GM18508 (cell line): ENCODE results near the gene KIF6.
A peak's percentile ranks its signal among the peaks of the same experiment; 100 is the strongest.

Source experiments
- ATAC-seq: cut with Tn5 transposase; IDR thresholded peaks from one replicate; pipeline ENCODE4 v1.9.1; 2021; ENCODE audit warnings: moderate number of reproducible peaks; ENCODE audit not compliant: insufficient read depth, unreplicated experiment

KIF6 gene

DNA sequence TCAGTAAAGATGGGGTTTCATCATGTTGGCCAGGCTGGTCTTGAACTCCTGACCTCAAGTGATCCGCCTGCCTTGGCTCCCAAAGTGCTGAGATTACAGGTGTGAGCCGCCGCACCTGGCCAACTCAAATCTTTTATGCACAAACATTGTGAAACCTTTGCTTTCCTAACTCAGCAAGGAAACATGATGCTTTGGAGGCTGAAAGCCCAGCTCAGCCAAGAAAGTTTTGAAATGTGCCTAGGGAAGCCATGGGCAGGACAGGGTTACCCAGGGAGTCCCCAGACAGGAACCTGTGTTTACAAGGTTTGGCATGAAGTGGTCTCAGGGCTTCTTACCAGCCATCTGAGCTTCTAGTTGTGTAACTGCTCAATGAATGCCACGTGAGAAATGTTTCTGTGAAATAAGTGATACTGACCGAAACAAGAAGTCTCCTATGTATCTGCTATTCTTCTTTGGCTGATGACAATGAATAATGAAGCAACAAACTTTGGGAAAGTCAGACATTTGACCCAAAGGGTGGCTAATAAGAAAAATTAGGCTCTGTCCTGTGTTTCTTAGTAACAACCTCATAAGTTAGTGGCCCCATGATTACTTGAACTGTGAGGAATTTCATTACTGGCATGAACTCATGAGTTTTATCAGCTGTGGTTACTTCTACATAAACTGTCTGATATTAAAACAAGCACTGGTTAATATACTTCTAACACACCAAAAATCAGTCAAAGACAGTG is 163.5 kb downstream of the KIF6 start:
- ATAC-seq, result no peak

DNA sequence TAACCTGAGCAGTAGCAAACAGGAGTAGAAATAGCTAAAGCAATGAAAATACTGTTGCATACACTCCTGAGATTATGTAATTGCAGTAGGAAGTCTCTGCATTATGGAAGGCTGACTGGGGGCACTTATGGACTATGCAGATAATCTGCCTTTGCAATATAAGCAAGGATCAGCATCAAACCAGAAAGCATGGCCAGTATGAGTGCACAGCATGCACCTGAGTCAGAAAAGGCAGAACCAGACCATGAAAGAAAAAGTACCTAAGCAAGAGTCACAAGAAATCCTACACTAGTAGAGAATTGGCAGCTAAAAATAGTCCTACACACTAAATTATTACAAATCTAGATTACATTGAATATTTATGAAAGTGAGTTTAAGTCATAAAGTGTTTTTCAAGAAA is 164.3 kb downstream of the KIF6 start:
- ATAC-seq, result no peak

DNA sequence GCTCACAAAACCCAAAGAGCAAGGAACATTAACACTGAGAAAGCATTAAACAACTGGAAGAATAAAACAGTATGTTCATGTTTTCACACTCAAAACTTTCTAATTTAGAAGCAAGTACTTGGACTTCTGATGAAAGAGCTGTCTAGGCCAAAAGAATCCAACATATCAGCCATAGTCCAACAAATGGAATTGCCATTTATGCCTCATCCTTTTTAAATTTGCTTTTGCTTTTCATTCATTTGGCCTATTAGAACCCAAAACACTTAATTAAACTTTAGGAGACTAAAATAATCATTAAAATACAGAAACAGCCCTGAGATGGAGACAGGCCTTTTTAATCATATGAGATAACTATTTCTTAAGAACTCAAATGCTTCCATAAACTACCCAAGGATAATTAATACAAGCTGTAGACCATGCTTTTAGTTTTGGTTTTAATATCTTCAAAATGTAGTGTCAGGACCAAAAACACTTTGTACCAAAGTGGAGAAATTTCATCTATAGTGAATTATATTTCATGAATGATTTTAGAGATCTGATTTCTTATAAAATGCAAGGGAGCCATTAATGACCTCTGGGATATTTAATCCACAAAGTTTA is 166.5 kb downstream of the KIF6 start:
- ATAC-seq, result no peak

DNA sequence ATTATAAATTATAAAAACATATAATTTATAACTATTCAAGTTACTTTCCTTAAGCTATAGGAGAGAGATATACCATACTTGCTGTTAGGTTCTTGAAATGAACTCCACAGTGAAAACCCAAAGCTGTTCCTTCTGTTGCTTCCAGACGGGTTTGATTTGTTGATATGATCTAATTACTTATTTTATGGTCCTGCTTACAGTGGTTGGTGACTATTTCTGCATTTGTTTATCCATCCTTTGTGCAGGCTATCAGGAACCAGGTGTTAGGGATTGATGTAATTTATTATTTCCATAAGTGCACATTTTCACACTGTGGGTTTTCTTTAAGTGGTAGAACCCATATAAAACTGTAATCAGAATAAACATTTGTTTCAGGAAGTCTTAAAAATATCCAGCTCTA is 167.1 kb downstream of the KIF6 start:
- no peak for ATAC-seq

DNA sequence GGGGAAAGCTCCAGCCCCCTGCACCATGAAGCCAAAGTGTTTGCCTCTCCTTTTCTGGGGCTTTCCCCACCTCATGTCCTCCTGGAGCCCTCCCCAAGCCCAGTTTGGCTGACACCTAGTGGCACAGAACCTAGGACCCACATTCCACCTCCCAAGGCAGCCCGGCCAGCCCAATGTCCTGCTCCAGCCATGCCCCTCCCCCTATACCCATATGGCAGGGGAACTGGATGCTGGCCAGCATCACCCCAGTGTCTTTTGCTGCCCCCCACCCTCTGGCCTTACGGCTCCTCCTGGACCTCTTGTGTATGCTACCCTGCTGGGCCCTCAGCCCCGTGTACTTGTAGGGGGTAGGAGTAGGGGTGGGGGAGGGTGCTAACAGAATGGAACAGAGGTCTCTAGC is 170.1 kb downstream of the KIF6 start:
- ATAC-seq, result no peak

DNA sequence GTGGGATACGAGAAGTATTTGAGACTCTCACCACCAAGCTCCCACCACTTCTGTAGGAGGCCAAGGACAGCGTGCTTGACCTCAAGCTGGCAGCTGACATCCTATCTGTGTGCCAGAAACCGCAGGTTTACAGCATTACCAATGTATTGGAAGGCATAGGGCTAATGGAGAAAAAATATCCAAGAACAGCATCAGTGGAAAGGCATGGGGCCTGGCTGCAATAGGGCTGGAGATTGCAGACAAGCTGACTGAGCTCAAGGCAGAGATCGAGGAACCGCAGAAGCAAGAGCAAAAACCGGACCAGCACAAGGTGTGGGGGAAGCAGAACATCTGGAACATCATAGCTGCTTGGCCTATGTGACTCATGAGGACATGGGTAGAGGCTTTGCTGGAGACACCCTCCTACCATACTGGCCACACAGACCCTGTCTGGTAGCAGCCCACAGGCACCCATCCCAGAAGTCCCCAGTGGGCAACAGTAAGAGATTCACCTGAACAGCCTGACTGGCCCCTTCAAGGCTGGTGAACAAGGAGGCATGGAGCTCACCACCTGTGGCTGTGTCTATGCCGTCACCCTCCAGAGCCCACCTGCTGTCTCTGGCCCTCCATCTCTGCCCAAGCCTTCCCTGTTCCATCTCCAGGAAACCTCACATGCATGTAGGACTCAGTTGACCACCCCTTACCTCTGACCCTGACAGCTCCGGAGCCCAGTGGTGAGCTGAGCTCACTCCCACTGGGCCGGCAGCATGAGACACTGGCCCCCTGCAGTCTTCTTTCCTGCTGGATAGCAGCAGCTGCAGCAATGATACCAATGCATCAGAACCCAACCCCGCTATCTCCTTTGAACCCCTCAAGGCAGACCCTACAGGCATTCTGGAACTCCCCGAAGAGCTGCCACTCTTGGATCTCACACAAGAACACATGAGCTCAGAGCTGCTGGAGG is 171.1 kb downstream of the KIF6 start:
- ATAC-seq, result no peak

DNA sequence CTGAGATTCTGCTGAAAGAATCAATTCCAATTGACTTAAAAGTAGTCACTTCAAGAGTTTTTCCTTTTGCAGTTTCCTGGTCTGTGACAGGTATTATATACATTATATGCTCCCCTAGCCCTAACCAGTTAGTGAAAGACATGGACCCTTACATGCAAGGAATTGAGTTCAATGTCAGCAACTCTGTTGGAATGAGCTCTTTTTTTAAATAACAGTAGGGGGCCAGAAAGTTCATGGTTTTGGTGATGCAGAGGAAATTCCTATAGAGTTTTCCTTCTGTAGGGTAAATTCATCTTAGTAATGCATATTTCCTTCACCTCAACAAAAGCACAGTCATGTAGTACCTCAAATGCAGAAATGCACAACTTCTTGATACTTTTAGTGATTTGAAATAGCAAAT is 172.2 kb downstream of the KIF6 start:
- ATAC-seq, result no peak

DNA sequence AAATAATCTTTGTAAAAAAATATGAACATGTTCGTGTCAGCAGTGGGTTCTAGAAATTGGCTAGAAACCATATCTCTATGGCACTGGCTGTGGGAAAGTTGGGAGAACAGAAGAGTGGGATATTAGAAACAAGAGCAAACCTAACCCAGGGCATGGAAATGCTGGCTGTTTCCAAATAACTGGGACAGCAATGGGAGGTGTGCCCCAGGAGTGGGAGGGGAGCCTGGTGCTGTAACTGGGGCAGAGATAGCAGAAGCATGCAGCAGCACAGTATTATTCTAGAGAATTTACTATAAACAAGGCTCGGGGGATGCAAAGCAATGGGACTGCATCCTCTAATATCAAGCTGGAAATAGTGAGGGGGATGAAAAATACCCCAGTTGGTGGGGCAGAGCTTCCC is 175.0 kb downstream of the KIF6 start:
- ATAC-seq, result no peak

DNA sequence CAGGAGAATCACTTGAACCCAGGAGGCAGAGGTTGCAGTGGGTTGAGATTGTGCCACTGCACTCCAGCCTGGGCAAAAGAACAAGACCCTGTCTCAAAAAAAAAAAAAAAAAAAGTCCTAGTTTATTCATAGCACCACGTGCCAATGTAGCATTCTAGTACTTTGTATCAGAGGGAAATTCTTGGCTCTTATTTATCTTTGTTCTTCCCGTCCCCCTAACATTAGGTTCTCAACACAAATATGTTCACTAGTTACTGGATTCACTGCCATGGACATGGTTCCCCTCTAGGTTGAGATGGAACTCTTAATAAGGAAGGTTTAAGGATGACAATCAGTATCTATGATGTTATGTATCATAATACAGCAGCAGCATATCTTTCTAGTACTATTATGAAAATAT is 178.5 kb downstream of the KIF6 start:
- ATAC-seq, result no peak

DNA sequence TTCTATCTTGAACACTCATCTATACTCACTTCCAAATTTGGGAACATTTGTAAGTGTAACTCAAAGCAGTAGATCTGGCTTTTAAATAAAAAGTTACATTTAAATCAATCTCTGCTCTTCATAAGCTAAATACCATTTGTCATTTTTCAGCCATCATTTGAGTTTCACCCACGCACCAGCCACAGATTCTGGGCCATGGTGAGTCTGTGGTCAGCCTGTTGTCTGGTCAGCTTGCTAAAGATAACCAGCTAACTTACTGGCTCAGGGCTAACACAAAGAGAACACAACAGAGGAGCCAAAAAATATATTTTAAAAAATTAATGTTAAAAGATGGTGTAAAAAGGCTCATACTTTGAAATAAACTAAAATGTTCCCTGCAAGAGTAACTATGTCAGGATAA is 181.3 kb downstream of the KIF6 start:
- ATAC-seq, result no peak

DNA sequence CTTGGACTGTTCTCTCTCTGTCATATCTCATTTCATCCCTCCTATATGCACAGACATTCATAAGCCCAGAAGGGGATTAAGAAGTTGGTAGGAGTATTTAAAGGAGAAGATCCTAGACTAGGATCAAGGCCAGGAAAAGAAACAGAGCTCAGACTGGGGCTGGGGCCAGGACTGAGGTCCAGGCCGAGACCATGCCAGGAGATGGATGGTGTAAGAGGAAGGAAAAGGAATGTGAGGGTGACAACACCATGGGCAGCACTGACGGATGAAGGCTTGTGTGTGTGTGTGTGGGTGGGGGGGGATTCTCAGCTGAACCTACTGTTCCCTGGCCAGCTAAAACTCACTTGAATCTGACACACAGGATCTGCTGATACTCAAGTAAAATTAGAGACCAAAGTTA is 182.1 kb downstream of the KIF6 start:
- ATAC-seq, result no peak

DNA sequence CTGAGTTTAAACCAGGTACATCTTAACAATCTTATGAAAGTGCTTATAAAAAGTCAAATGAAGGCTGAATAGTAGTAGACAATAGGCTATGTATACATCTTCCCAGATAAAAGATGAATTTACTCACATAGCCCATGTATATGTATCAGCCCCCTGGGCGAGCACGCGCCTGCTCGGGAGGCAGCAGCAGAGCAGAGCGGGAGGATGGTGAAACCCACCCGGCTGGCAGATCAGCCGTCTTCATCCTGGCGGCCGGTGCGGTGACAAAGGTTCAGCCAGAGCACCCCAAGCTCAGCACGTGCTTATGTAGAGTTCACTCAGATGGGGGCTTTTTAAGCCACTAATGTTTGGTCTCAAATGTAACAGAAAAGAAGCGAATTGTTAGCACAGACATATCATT is 184.8 kb downstream of the KIF6 start:
- ATAC-seq, result no peak

DNA sequence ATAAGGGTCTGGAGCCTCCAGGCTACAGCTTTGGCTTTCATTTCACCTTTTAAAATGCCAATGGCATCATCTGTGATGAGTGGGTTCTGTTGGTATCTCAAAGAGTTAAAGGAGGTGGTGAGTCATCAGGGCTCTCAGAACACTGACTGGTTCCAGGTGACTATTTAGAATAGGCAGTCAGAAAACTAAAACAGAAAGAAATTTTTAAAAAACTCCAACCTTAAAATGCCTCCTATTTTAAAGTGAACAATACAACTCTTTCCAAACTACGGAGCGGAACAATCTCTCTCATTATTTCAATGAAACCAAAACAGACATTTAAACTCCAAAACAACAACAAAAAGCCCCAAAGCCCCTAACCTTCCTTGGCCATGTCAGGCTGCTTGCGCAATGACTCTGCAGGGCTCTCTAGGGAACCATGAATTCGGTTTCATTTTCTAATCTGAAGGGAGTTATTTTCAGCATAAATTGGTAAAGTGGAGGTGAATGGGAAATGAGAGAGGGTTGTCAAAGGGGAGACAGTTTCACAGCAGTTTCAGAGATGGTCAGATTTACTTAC is 194.9 kb downstream of the KIF6 start:
- ATAC-seq, result peak; percentile 84

DNA sequence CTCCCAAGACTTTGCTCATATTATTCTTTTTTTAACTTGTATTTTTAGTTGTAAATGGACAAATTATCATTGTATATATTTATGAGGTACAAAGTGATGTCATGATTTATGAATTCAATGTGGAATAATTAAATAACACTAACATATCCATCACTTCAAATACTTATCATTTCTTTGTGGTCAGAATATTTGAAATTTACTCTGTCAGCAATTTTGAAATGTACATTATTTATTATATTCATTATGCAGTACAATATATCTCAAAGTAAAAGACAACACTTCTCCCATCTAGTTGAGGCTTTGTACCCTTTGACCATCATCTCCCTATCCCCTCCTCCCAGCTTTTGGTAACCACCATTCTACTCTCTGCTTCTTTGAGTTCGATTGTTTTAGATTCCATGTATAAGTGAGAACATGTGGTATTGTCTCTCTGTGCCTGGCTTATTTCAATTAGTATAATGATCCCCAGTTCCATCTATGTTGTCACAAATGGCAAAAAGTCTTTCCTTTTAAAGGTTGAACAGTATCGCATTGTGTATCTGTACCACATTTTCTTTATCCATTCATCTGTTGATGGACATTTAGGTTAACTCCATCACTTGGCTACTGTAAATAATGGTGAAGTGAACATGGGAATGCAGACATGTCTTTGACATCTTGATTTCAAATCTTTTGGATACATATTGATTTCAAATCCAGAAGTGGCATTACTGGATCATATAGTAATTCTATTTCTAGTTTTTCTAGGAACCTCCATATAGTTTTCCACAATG is 197.2 kb downstream of the KIF6 start:
- ATAC-seq, result no peak

DNA sequence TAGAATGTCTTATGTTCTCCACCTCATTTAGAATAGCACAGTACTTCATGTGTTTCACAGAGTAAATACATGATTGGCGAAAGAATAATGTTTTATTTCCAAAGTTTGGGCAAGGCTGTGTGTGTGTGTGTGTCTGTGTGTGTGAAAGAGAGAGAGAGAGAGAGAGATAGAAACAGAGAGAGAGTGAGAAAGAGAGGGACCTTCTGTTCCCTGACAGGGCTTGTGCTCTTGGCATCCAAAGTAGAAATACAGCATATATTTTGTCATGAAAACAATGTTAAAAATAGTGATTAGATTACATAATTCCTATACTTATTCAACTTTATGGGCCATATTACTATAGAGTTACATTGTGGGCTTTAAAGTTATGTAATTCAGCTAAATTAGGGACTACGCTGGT is 201.2 kb downstream of the KIF6 start:
- ATAC-seq, result no peak

DNA sequence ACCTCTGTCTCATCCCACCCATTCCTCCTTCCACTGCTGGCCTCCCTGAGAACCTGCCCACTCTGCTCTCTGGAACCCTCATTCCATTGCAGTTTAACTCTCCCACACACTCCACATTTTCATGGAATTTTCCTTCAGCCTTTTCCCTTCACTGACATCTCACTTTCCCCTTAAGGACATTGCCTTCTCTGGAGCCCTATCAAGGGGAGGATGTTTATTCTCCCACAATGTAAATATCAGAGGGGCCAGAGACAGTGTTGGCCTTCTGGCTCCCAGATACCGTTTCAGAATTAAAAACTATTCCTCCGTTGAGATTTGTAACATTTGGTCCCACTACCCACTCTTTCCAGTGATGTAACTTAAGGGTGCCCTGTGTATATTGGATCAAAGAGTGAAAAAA is 203.2 kb downstream of the KIF6 start:
- no peak for ATAC-seq

DNA sequence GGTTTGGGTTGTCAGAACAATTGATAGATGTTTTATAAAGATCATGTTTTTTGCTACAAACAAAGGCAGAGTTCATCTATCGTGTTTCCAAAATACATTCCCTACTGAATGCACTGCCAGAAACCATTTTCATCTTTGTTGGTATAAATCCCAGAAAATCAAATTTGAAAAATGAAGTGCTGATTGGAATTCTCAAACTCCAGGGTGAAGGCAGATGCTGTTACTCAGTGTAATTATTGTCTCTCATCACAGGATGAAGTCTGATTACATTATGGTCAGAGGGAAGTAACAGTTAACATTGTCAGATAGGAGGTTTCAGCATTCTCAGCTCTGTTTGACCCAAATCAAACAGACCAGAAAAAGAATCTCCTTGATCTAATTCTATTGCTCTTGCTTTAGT is 204.3 kb downstream of the KIF6 start:
- no peak for ATAC-seq

DNA sequence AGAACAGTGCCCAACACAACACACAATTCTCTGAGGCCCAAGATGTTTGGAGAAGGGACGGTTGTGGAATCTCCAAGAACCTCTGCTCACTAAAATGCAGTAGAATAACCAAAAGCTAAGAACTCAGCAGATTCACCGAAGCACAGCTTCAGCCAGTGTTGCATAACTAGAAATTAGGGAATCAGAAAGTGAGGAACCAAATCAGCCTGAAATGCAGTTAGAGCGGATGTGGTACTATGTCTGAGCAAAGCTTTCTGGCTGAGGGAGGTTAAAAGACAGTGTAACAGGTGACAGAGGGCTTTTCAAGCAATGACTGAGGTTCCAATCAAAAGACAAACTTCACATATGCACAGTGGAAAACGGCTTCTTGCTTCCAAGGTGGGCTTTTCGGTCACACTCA is 204.8 kb downstream of the KIF6 start:
- ATAC-seq, result no peak

DNA sequence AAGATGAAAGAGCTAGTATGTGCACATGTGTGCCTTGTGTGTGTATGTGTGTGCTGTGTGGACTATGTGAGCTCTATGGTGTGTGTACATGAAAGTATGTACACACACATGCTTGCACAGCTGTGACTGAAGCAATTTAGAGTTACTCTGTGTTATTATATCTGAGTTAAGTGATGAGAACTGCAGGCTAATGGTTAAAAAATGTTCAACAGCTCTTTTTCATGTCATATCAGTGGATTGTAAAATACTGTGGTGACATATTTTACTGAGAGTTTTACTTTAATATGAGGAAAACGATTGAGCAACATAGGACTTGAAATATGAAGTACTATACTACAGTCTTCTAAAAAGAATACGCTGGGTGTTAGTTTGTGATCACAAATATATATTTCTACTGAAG is 207.0 kb downstream of the KIF6 start:
- no peak for ATAC-seq

DNA sequence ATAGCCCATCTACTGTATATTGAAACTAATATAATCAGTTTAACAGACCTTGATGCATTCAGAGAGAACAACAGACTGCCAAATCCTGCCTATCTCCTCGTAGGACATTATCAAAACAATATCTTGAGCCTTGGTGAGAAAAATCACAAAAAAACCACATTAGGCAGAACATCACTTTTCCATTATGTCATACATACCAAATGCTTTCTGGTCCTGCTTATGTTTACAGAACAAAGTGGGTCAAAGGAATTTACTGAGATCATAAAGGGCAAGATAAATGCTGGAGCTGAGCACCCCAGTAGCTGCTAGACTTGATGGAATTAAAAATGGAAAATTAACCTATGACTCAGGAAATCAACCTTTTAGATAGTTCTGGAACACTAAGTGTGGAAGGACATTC is 207.5 kb downstream of the KIF6 start:
- no peak for ATAC-seq
